ENCODE results near the gene SDK1. TPM values are rescaled to one million over a fixed set of nuclear protein-coding genes. Genes with fewer than 3 reads are reported as not detected.

SDK1 gene
- total RNA-seq, 1 experiment from 2014 or later = 20.0 TPM

- Mint-ChIP-seq H3K27me3 (ENCODE audit: unreplicated experiment) (no peaks in the 10 kb centered on the region), H3K36me3 (ENCODE audit: insufficient read depth, unreplicated experiment) (no peaks in the 10 kb centered on the region), H3K9me3 (ENCODE audit: low read depth, unreplicated experiment) (peaks cover 3% of the 10 kb centered on the region), H3K27ac (ENCODE audit: unreplicated experiment) (no peak overlapping the region), H3K4me1 (ENCODE audit: low read depth, unreplicated experiment) (no peaks in the 10 kb centered on the region), H3K4me3 (ENCODE audit: low read depth, unreplicated experiment) (no peak overlapping the region)
- TF ChIP-seq CTCF (IDR thresholded peaks at IDR 0.05; ENCODE audit: unreplicated experiment) = no peak
- intact Hi-C loops (cut with micrococcal nuclease; ENCODE audit: unreplicated experiment) = no loop called here
- BruUV-seq (replicated peaks) = no TSS peak
- DNase-seq = no peak
- CTCF ChIA-PET = interaction anchor here (0.6 kb wide), 2 partner anchors 1191 to 1835 kb away, joined by 3 to 8 read pairs; no protein-coding TSS in a partner anchor
Observed at GRCh38 chr7:4050126-4050660, 749.1 kb downstream of the SDK1 start.

- TF ChIP-seq CTCF (IDR thresholded peaks at IDR 0.05; ENCODE audit: unreplicated experiment) = no peak
- DNase-seq = no peak
- no peak overlapping the region for H3K4me3 Mint-ChIP-seq (ENCODE audit: low read depth, unreplicated experiment)
- CTCF ChIA-PET = interaction anchor here (0.7 kb wide), 1 partner anchor 1101 kb away, joined by 5 read pairs; no protein-coding TSS in a partner anchor
- no peaks in the 10 kb centered on the region for H3K27me3 Mint-ChIP-seq (ENCODE audit: unreplicated experiment)
- no peaks in the 10 kb centered on the region for H3K4me1 Mint-ChIP-seq (ENCODE audit: low read depth, unreplicated experiment)
- no TSS peak for BruUV-seq (replicated peaks)
- peaks cover 6% of the 10 kb centered on the region for H3K9me3 Mint-ChIP-seq (ENCODE audit: low read depth, unreplicated experiment)
- H3K27ac Mint-ChIP-seq (ENCODE audit: unreplicated experiment) = no peak overlapping the region
- no peaks in the 10 kb centered on the region for H3K36me3 Mint-ChIP-seq (ENCODE audit: insufficient read depth, unreplicated experiment)
- intact Hi-C loops (cut with micrococcal nuclease; ENCODE audit: unreplicated experiment) = no loop called here
Observed at GRCh38 chr7:4051696-4052095, 750.6 kb downstream of the SDK1 start.

- Mint-ChIP-seq H3K36me3 (ENCODE audit: insufficient read depth, unreplicated experiment) (no peaks in the 10 kb centered on the region), H3K4me1 (ENCODE audit: low read depth, unreplicated experiment) (no peaks in the 10 kb centered on the region), H3K27me3 (ENCODE audit: unreplicated experiment) (no peaks in the 10 kb centered on the region), H3K4me3 (ENCODE audit: low read depth, unreplicated experiment) (no peak overlapping the region), H3K9me3 (ENCODE audit: low read depth, unreplicated experiment) (peaks cover 6% of the 10 kb centered on the region), H3K27ac (ENCODE audit: unreplicated experiment) (no peak overlapping the region)
- DNase-seq = no peak
- intact Hi-C loops (cut with micrococcal nuclease; ENCODE audit: unreplicated experiment) = no loop called here
- TF ChIP-seq CTCF (IDR thresholded peaks at IDR 0.05; ENCODE audit: unreplicated experiment) = no peak
- no TSS peak for BruUV-seq (replicated peaks)
- CTCF ChIA-PET = interaction anchor here (0.7 kb wide), 1 partner anchor 1101 kb away, joined by 5 read pairs; no protein-coding TSS in a partner anchor
Observed at GRCh38 chr7:4052130-4052529, 751.1 kb downstream of the SDK1 start.

GRCh38 chr7:4054158-4054557, 753.1 kb downstream of the SDK1 start:
- H3K27ac Mint-ChIP-seq (ENCODE audit: unreplicated experiment) = no peak overlapping the region
- H3K27me3 Mint-ChIP-seq (ENCODE audit: unreplicated experiment) = no peaks in the 10 kb centered on the region

More at GRCh38 chr7:4054158-4054557, 753.1 kb downstream of the SDK1 start:
- BruUV-seq (replicated peaks) = no TSS peak
- CTCF ChIA-PET = no interaction called here
- intact Hi-C loops (cut with micrococcal nuclease; ENCODE audit: unreplicated experiment) = no loop called here
- no peaks in the 10 kb centered on the region for H3K36me3 Mint-ChIP-seq (ENCODE audit: insufficient read depth, unreplicated experiment)
- H3K4me1 Mint-ChIP-seq (ENCODE audit: low read depth, unreplicated experiment) = peaks cover 6% of the 10 kb centered on the region
- H3K4me3 Mint-ChIP-seq (ENCODE audit: low read depth, unreplicated experiment) = no peak overlapping the region
- H3K9me3 Mint-ChIP-seq (ENCODE audit: low read depth, unreplicated experiment) = peaks cover 8% of the 10 kb centered on the region
- no peak for TF ChIP-seq CTCF (IDR thresholded peaks at IDR 0.05; ENCODE audit: unreplicated experiment)
- DNase-seq = no peak
